Activated naive CD4-positive, alpha-beta T cell treated with anti-CD3 and anti-CD28 coated beads, Interleukin-2, amount 50 U/mL, for 24 hours (primary cell): Measurements from ENCODE around the gene CLIC1.
A peak's percentile ranks its signal among the peaks of the same experiment; 100 is the strongest.

Experiments
- H3K27ac Mint-ChIP-seq: one replicate; pipeline ENCODE4 v1.8.0; 2021; ENCODE audit warnings: mild to moderate bottlenecking, mixed read lengths
- H3K27me3 Mint-ChIP-seq: one replicate; pipeline ENCODE4 v1.8.0; 2021; ENCODE audit warnings: mixed read lengths
- H3K36me3 Mint-ChIP-seq: one replicate; pipeline ENCODE4 v1.8.0; 2021; ENCODE audit warnings: mixed read lengths
- H3K4me1 Mint-ChIP-seq: one replicate; pipeline ENCODE4 v1.8.0; 2021; ENCODE audit warnings: mixed read lengths
- H3K4me3 Mint-ChIP-seq: one replicate; pipeline ENCODE4 v1.8.0; 2021; ENCODE audit warnings: mild to moderate bottlenecking, mixed read lengths
- H3K9me3 Mint-ChIP-seq: one replicate; pipeline ENCODE4 v1.8.0; 2021; ENCODE audit warnings: mixed read lengths

CLIC1 gene

DNA sequence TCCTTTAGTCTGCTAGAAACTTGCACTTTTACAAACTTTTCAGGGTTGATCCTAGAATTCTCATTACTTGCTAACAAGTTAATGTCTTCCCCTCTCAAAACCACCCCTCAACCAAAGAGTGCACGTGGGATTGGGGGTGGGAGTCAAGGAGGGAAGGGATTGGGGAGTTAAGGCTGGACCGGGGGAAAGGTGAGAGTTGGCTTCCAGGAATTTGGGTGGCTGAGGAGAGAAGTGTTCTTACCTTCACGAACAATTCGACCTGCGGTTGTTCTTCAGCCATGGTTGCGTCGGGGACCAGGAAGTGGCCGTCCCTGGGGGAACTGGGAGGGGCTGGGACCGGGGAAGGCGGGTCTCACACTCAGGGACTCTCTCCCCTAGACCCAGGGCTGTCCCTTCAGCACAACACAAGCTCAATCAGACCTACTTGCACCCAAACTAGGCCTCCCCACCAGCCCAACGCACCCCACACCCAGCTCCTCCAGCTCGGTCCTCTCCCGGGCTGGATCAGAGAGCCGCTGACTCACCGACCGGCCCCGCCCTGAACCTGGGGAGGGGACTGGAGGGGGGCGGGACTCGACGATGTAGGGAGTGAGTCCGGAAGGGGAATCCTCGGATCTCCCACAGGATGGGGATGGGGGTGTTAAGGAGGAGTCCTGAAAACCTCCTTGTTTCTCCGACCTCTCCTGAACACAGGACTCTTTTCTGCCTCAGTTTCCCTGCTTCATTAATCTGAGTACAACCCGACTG lies at the start of gene CLIC1:
Gene CLIC1, minus strand, starts transcription at position 510 of the 747 bp plus-strand sequence. Its CDS starts 230 bp downstream, at position 280.
- H3K36me3 Mint-ChIP-seq, result peaks cover 7% of the 10 kb centered on the region
- peaks cover 55% of the 10 kb centered on the region for H3K4me1 Mint-ChIP-seq
- no peaks in the 10 kb centered on the region for H3K27me3 Mint-ChIP-seq
- H3K27ac Mint-ChIP-seq, result peak within 1 kb of the TSS; percentile 92
- peak within 1 kb of the TSS; percentile 96 for H3K4me3 Mint-ChIP-seq
- no peaks in the 10 kb centered on the region for H3K9me3 Mint-ChIP-seq

DNA sequence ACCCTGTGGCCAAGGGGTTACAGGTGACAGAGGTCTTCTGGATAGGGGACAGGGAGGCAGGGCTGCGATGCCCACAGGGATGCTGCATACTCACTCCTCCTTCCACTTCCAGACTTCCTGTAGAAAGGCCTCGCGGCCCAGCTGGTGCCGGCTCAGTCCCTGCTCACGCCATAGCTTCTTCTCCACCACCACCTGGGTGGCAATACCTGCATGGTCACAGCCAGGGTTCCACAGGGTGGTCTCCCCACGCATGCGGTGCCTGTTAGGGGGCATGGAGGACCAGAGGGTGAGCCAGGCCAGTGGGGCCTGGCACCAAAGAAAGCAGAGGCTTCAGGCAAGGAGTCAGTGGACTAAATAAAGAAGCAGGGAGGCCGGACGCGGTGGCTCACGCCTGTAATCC lies 49.1 kb upstream of the CLIC1 start:
- Mint-ChIP-seq H3K36me3 (peaks cover 14% of the 10 kb centered on the region), H3K4me1 (peaks cover under 1% of the 10 kb centered on the region), H3K4me3 (no peak overlapping the region), H3K27me3 (no peaks in the 10 kb centered on the region), H3K9me3 (no peaks in the 10 kb centered on the region), H3K27ac (no peak overlapping the region)

DNA sequence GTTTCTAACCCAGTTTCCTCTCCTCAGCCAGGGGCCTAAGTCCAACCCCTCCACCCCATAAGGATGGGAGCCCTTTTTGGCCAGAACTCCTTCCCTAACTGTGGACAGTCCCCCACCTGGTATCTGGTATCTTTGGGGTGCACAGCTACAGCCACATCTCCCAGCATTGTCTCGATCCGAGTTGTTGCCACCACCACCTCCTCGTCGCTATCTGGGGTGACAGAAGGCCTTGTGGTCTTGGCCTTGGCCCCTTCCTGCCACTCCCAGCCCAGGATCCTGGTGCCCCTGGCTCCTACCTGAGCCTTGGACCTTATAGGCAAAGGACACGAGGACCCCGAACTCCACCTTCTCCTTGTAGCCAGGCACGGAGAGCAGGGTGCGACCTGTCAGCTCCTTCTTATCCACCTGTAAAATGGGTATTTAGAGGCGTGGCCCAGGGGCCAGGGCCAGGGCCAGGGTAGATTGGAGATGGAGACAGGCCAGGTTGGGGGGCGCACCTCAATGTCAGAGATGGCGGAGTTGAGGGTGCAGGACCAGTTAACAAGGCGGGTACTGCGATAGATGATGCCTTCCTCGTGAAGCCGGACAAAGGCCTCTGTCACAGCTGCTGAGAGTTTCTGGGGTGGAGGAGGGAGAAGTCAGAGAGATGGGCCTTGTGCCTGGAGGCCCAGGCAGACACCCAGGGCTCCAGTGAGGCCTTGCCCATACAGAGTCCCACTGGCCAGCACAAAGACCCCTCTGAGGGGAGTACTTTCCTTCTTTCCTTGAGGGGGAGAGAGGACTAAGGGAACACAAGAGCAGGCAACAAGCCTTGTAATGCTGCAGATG lies 48.0 kb upstream of the CLIC1 start:
- Mint-ChIP-seq H3K27ac (no peak overlapping the region), H3K9me3 (no peaks in the 10 kb centered on the region), H3K4me1 (no peaks in the 10 kb centered on the region), H3K4me3 (no peak overlapping the region), H3K27me3 (no peaks in the 10 kb centered on the region), H3K36me3 (peaks cover 14% of the 10 kb centered on the region)

DNA sequence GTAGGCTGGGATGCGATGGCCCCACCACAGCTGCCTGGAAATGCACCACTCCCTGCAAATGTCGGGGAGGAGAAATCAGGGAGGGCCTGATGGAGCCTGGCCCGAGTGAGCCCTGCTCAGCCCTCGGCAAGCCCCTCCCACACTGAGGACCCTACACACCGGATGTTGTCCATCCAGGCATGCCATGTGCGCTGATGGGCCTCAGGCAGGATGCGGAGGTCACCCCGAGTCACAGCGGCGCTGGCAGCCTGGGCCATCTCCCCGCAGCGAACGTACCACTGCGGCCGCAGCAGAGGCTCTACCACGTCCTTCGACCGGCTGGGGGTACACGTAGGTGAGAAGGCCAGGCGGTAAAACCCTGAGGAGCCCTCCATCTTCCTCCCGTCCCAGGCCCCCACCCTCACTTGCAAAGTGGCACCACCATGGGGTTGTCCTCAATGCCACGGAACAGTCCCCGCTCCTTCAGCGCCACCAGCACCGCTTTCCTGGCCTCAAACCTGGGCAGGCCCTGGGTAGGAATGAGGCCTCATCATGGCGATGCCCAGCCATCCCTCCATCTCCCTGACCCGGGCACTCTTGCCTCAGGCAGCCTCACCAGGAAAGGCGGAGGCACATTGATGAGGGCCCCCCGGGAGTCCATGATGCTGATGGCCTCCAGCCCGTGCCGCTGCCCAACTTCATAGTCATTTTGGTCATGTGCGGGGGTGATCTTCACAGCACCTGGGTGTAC lies 46.0 kb upstream of the CLIC1 start:
- no peaks in the 10 kb centered on the region for H3K27me3 Mint-ChIP-seq
- no peak overlapping the region for H3K27ac Mint-ChIP-seq
- H3K4me1 Mint-ChIP-seq, result peaks cover 6% of the 10 kb centered on the region
- H3K36me3 Mint-ChIP-seq, result peaks cover 12% of the 10 kb centered on the region
- H3K9me3 Mint-ChIP-seq, result no peaks in the 10 kb centered on the region
- H3K4me3 Mint-ChIP-seq, result no peak overlapping the region

DNA sequence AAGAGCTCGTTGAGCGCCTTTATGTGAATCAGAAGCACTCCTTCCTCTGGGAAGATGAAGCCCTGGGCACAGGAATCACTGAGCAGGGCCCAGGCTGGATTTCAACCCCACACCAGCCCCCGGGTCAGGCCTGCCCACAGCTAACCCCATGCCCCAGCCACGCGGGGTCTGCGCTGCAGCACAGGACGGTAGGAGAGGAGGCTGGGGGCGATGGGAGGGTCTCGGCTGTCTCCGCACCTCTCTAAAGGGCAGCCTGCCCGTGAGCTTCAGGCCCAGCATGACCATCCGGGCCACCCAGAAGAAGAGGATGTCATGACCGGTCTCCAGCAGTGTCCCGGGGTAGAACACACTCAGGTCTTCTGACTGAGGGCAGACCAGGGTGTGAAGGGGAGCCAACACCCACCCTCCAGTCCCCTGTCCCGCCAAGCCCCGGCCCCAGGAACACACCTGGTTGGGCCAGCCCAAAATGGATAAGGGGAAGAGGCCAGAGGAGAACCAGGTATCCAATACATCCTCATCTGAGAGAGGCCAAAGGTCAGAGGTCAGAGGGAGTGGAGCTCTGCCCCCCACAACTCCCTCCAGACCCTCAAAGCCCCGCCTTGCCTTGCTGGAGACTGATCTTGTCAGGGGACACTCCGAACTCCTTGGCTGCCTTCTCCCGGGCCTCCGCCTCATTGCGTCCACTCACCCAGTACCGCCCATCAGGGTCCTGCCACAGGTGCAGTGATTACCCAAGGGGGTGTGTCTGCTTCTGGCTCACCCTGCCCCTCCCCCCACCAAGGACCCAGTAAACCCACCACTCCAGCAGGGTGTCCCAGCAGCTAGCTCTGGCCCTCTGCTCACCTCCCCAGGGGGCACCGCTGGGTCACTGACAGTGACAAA lies 45.2 kb upstream of the CLIC1 start:
- Mint-ChIP-seq H3K27ac (no peak overlapping the region), H3K4me1 (peaks cover 14% of the 10 kb centered on the region), H3K4me3 (no peak overlapping the region), H3K27me3 (no peaks in the 10 kb centered on the region), H3K9me3 (no peaks in the 10 kb centered on the region), H3K36me3 (peaks cover 10% of the 10 kb centered on the region)

DNA sequence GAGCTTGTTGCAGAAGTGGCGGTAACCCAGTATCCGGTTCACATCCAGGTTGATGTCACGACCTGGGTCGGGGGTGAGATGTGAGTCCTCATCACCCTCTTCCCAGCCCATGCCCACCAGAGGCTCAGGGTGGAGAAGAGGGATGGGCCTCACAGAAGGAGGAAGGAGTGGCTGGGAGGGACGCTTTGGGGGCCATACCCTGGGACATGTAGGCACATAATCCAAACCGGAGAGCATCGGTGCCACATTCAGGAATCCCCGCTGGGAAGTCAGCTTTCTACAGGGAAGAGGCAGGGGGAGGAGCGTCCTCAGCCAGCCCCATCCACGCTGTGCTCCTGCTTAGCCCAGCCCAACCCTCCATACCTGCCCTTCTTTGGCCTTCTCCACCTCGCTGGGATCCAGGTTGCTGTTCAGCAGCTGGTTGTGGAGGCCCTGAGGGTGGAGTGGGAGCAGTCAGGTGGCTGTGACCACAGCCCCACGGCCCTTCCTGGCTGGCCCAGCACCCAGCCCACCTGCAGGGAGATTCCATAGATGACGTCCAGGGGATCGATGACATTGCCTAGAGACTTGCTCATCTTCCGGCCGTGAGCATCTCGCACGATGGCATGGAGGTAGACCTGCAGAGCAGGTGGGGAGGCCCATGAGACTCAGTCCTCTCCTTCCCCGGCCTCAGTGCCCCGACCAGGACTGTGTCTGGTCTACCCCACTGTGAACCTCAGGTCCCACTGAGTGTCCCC lies 44.3 kb upstream of the CLIC1 start:
- no peak overlapping the region for H3K27ac Mint-ChIP-seq
- H3K4me1 Mint-ChIP-seq, result peaks cover 22% of the 10 kb centered on the region
- H3K9me3 Mint-ChIP-seq, result no peaks in the 10 kb centered on the region
- H3K36me3 Mint-ChIP-seq, result peaks cover 9% of the 10 kb centered on the region
- no peaks in the 10 kb centered on the region for H3K27me3 Mint-ChIP-seq
- H3K4me3 Mint-ChIP-seq, result no peak overlapping the region

DNA sequence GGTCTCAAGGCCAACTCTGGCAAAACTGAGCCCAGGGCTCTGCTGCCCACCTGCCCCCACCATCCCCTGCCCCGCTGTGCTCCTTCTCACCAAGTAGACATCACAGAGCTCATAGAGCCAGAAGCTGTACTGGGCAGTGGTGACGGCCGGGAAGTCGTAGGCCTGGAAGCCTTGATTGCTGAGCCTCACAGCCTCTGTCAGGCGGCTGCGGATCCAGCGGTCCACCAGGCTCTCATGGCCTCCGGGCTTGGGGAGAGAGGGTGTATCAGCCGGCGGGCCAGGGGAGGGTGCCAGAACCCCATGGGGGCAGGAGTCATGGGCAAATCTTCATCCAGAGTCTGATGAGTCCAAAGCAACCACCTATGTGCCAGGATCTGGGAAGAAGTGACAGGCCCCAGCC lies 43.6 kb upstream of the CLIC1 start:
- no peaks in the 10 kb centered on the region for H3K27me3 Mint-ChIP-seq
- H3K4me1 Mint-ChIP-seq, result peaks cover 26% of the 10 kb centered on the region
- no peak overlapping the region for H3K4me3 Mint-ChIP-seq

DNA sequence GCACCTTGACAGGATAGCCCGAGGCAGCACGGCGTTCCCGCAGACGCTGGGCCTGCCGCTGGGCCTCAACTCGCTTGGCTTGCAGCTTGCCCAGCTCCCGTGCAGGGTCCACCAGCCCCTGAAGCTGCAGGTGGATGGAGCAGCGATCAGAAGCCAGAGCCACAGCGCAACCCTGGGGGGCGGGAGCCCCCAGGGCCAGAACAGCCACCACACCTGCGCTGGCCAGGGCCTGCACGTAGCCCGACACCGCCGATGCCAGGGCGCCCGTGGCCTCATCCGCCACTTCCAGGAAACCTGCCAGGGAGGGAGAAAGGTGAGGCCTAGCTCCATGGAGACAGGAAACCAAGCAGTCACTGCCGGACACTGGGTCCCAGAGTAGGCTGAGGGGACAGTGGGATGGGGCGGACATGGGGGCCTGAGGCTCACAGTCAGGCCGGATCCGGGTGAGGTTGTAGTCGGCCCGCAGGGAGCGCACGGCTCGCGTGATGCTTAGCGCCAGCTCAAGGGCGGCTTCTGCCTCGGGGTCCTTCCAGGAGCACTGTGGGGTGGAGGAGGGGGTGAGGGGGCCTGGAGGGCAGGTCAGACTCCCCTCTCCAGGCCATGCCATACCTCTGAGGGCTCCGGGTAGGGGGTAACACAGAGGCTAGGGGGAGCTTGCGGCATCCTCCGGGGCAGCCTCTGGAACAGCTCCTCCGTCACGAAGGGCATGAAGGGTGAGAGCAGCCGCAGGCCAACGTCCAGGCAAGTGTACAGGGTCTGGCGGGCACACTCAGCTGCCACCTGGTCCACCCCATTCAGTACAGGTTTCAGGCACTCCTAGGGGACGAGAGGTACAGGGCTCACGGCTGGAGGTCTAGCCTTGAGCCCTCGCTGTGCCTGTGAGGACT lies 42.9 kb upstream of the CLIC1 start:
- no peak overlapping the region for H3K27ac Mint-ChIP-seq
- peaks cover 9% of the 10 kb centered on the region for H3K36me3 Mint-ChIP-seq
- H3K4me1 Mint-ChIP-seq, result peaks cover 26% of the 10 kb centered on the region
- no peak overlapping the region for H3K4me3 Mint-ChIP-seq
- no peaks in the 10 kb centered on the region for H3K9me3 Mint-ChIP-seq
- H3K27me3 Mint-ChIP-seq, result no peaks in the 10 kb centered on the region

More for the DNA sequence above, 43.6 kb upstream of the CLIC1 start:
- peaks cover 9% of the 10 kb centered on the region for H3K36me3 Mint-ChIP-seq
- no peak overlapping the region for H3K27ac Mint-ChIP-seq
- no peaks in the 10 kb centered on the region for H3K9me3 Mint-ChIP-seq

DNA sequence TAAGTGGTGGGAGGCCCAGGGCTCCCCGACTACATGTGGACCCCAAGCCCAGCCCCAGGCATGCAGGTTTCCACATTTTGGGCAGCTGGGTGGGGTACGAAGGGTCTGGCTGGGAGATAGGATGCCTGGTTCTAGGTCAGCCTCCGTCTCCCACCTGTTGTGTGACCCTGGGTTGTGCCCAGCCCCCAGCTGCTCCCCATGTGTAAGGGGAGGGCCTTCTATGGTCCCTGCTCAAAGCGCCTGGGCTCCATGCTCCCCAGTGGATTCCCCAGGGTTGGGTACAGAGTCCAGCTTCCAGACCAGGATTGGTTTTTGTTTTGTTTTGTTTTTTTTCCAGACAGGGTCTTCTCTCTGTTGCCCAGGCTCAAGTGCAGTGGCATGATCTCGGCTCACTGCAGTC lies 41.9 kb upstream of the CLIC1 start:
- no peaks in the 10 kb centered on the region for H3K27me3 Mint-ChIP-seq
- H3K9me3 Mint-ChIP-seq, result no peaks in the 10 kb centered on the region
- H3K4me1 Mint-ChIP-seq, result peaks cover 29% of the 10 kb centered on the region
- no peak overlapping the region for H3K27ac Mint-ChIP-seq
- H3K36me3 Mint-ChIP-seq, result peaks cover 9% of the 10 kb centered on the region
- no peak overlapping the region for H3K4me3 Mint-ChIP-seq

DNA sequence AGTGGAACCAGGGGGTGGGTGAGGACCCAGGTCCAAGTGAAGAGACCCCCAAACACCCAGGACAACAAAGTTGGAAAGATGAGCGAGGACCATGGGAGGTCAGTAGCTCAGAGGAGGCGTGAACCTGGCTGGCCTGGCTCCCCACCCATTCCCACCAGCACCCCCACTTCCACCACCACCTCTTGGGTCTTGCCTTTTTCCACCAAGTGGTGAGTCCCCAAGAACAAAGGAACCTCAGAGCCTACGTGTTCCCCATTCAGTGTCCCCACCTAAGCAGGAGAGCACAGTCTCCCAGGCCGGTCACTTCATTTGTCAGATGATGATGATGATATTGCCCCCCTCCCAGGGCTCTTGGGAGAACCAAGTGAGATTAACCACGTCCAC lies 41.3 kb upstream of the CLIC1 start:
- Mint-ChIP-seq H3K27ac (no peak overlapping the region), H3K36me3 (peaks cover 6% of the 10 kb centered on the region), H3K27me3 (no peaks in the 10 kb centered on the region), H3K4me1 (peaks cover 34% of the 10 kb centered on the region), H3K9me3 (no peaks in the 10 kb centered on the region), H3K4me3 (no peak overlapping the region)

DNA sequence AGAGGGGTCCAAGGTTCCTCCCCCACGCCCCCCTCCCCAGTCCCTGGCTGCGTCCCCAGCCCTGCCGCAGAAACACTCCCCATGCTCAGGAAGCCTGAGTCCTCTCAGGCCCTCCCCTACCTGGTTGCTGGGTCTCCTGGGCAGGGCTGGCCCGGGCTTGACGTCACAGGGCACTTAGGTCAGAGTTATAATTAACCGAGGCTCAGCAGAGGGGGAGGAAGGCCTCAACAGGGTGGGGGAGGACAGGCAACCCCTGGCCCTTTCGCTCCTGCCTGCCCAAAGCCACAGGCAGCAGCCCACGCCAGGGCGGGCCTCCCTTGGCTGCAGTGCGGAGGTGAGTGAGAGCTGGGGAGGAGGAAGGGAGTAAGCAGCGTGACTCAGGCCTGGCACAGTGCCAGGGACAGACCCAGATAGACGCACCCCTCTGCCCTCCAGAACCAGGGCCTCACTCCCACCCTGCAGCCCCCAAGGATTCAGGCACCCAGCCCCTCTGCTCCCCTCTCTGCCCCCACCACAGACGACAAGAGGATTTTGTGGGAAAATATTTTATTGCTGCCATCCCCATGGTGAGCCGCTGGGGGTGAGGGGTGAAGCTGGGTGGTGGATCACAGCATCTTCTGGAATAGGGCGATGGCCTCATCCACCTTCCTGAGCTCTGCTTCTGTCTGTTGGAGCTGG lies 40.8 kb upstream of the CLIC1 start, which contains the start of gene VWA7:
Gene VWA7, minus strand, starts transcription at position 340 of the 678 bp plus-strand sequence. CDS start 549 bp downstream, outside the sequence.
- Mint-ChIP-seq H3K4me3 (peak within 1 kb of the TSS; percentile 19), H3K27ac (no peak within 1 kb of the TSS), H3K36me3 (peaks cover 4% of the 10 kb centered on the region), H3K9me3 (no peaks in the 10 kb centered on the region), H3K4me1 (peaks cover 35% of the 10 kb centered on the region), H3K27me3 (no peaks in the 10 kb centered on the region)

DNA sequence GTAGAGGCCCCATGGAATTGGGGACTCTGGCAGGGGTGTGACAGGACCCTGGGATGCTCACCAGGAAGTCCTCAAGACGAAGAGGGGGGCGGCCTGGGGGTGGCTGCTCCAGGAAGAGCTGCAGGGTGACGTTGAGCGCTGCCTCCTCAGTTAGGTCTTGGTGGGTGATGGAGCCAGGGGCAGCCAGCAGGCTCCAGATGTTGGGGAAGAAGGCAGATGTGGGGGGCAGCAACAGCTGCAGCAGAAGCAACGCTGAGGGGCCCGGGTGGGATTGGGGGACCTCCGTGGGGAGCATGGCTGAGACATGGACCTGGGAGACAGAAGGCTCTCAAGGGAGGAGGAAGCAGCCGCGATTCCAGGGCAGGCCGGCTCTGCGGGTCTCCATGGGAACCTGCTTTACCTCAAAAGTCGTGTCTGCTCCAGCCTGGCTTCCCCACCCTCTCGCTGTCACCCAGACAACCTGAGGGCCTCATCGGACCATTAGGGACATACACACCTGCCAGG lies 40.2 kb upstream of the CLIC1 start:
- no peak overlapping the region for H3K4me3 Mint-ChIP-seq
- peaks cover 36% of the 10 kb centered on the region for H3K4me1 Mint-ChIP-seq
- no peaks in the 10 kb centered on the region for H3K27me3 Mint-ChIP-seq
- no peaks in the 10 kb centered on the region for H3K9me3 Mint-ChIP-seq
- no peak overlapping the region for H3K27ac Mint-ChIP-seq
- peaks cover 4% of the 10 kb centered on the region for H3K36me3 Mint-ChIP-seq
